Neural progenitor cell (in vitro differentiated cells): ENCODE data around the gene AK5.

ENCODE experiments used
- CTCF ChIP-seq: fragments of 200-600 bp; sonication (generic); IDR thresholded peaks from 2 replicates; pipeline ENCODE4 v1.5.1; 2017; ENCODE audit warnings: antibody characterized with exemption, mild to moderate bottlenecking
- EZH2phosphoT487 ChIP-seq: fragments of 200-600 bp; sonication (generic); IDR thresholded peaks from 2 replicates; pipeline ENCODE4 v1.6.1; 2017; ENCODE audit warnings: antibody characterized with exemption

DNA sequence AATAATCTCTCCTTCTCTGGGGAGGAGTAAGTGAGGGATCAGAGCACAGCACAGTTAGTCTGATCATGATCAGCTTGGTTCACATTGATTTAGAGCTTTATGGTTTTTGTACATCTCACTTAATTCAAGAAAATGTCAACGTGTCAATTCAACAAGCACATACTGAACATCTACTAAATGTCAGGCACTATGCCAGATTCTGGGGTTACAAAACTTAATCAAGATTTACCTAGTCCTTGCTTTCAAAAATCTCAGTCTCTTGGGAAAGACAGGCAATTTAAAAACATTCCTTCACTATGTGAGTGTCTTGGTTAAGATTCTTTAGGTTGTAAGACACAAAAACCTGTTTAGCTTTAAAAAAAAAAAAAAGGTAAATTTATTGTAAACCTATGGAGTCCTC is 181.4 kb downstream of the AK5 start:
- no peak for TF ChIP-seq CTCF
- no peak for TF ChIP-seq EZH2phosphoT487
